Sigmoid colon (tissue), 7 donors: Measurements from ENCODE around the gene ITPR2. TPM values are rescaled to one million over a fixed set of nuclear protein-coding genes. Genes with fewer than 3 reads are reported as not detected.

Experiments
- DNase-seq: peaks from one replicate; pipeline ENCODE4 v3.0.0-alpha.2; 2019
- H3K27ac ChIP-seq, 4 donors: fragments of 200-600 bp; sonication (generic); one replicate each; pipeline ENCODE4 v1.5.1; 2016 to 2019; ENCODE audit warnings: mild to moderate bottlenecking in 1 of 4
- H3K27me3 ChIP-seq, 3 donors: fragments of 200-600 bp; sonication (generic); one replicate each; pipeline ENCODE4 v1.5.1; 2019; ENCODE audit warnings: mild to moderate bottlenecking in 1 of 3
- H3K36me3 ChIP-seq, 4 donors: fragments of 200-600 bp; sonication (generic); one replicate each; pipeline ENCODE4 v1.5.1; 2016 to 2019
- H3K4me1 ChIP-seq, 4 donors: fragments of 200-600 bp; sonication (generic); one replicate each; pipeline ENCODE4 v1.5.1; 2017 to 2019
- H3K4me3 ChIP-seq, 4 donors: fragments of 200-600 bp; sonication (generic); one replicate each; pipeline ENCODE4 v1.5.1; 2017 to 2019; ENCODE audit warnings: mild to moderate bottlenecking in 2 of 4, moderate library complexity in 1 of 4
- H3K9me3 ChIP-seq, 4 donors: fragments of 200-600 bp in 3 of 4; sonication (generic) in 3 of 4; one replicate each; pipeline versions ENCODE4 v1.5.1 to v1.6.1; 2013 to 2019
- EP300 ChIP-seq, 4 donors: sonication (generic); formaldehyde crosslinking; IDR thresholded peaks; one replicate each; pipeline ENCODE4 v1.6.1; 2017; ENCODE audit warnings: antibody characterized with exemption in 4 of 4
- POLR2A ChIP-seq, 2 donors: fragments of 450-650 bp; IDR thresholded peaks; one replicate each; pipeline ENCODE4 v1.6.1; 2016; ENCODE audit warnings: antibody characterized with exemption in 2 of 2, mild to moderate bottlenecking in 2 of 2, moderate library complexity in 2 of 2
- POLR2AphosphoS5 ChIP-seq, 4 donors: sonication (generic); formaldehyde crosslinking; IDR thresholded peaks; one replicate each; pipeline ENCODE4 v1.6.1; 2017; ENCODE audit warnings: antibody characterized with exemption in 4 of 4
- WGBS, 2 donors: extraction: QIAGEN DNeasy Blood & Tissue Kit; methylation state at CpG; one replicate each; pipeline ENCODE4 v1.1.7; 2013; 5-methylcytosine and 5-hydroxymethylcytosine counted together
- intact Hi-C: fragments of 100-400 bp; cut with DNase I; formaldehyde crosslinking; loops from one replicate; pipeline ENCODE4 v1.15.1; 2023
- polyA plus RNA-seq, 3 donors: library from polyadenylated mRNA; stranded (reverse); fragments of 200-250 nt; gene quantifications; one replicate each; pipeline ENCODE4 v1.2.3, GENCODE V29; 2013
- total RNA-seq, 4 donors: library from RNA; depleted of rRNA; stranded (reverse); fragments of >200 nt; gene quantifications; one replicate each; pipeline ENCODE4 v1.1.0, GENCODE V29; 2016
- TF ChIP-seq, protein P1 (sequence below), 4 experiments: fragments of 450-650 bp in 3 of 4; fragments of 200-600 bp in 1 of 4; IDR thresholded peaks; one replicate each; pipeline ENCODE4 v1.5.1; 2016 to 2019; ENCODE audit warnings: antibody characterized with exemption in 4 of 4, mild to moderate bottlenecking in 3 of 4, moderate library complexity in 2 of 4
- donor health status: healthy with polysubstance abuse.
- donor health status: Bipolar disorder and iron deficiency.
- donor health status: healthy.

Gene ITPR2
- total and polyA plus RNA-seq, 7 donors: 1.4 to 78.1 (median 58.9) TPM

GRCh38 chr12:26524862-26525465 lies 308.0 kb downstream of the ITPR2 start:
- Histone ChIP-seq H3K27me3 (no peaks in the 10 kb centered on the region), H3K27ac (peak overlapping the region in 1 of 4 donors; percentile 76), H3K4me1 (peaks cover 0 to 13% (median 6%) of the 10 kb centered on the region in 4 donors), H3K36me3 (no peaks in the 10 kb centered on the region), H3K4me3 (no peak overlapping the region), H3K9me3 (peaks cover 0 to 10% (median 6%) of the 10 kb centered on the region in 4 donors)
- WGBS, 2 donors: 89 to 93% methylated on average over 2 of the region's 2 CpGs
- TF ChIP-seq, protein P1, sequence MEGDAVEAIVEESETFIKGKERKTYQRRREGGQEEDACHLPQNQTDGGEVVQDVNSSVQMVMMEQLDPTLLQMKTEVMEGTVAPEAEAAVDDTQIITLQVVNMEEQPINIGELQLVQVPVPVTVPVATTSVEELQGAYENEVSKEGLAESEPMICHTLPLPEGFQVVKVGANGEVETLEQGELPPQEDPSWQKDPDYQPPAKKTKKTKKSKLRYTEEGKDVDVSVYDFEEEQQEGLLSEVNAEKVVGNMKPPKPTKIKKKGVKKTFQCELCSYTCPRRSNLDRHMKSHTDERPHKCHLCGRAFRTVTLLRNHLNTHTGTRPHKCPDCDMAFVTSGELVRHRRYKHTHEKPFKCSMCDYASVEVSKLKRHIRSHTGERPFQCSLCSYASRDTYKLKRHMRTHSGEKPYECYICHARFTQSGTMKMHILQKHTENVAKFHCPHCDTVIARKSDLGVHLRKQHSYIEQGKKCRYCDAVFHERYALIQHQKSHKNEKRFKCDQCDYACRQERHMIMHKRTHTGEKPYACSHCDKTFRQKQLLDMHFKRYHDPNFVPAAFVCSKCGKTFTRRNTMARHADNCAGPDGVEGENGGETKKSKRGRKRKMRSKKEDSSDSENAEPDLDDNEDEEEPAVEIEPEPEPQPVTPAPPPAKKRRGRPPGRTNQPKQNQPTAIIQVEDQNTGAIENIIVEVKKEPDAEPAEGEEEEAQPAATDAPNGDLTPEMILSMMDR (IDR thresholded peaks at IDR 0.05): peak in 3 of 4 experiments; percentile 32 to 49 (median 43)
- TF ChIP-seq POLR2A (IDR thresholded peaks at IDR 0.05) (no peak), POLR2AphosphoS5 (IDR thresholded peaks at IDR 0.05) (no peak), EP300 (IDR thresholded peaks at IDR 0.05) (no peak)
- intact Hi-C loops: loop anchor here (5.0 kb wide), 2 partner anchors 398 to 413 kb away; partner anchors contain the start of gene BHLHE41
- DNase-seq: no peak

DNA sequence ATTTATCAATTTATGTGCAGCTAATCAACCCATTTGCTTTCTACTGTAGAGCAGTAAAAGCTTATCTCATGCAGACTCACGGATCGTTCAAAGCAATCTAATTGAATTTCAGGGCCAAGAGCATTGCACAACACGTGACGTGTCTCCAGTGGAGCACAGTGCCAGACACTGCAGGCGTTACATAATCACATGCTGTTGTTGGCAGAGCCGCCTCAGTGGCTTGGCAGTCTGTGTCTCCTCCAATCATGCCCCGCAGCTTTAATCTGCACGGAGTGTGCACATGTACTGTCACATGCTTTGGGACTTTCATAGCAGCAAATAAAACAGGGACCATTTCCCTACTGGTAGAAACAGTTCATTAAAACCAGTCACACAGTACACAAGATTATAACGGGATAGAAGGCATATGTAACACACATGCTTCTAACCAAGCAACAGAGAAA lies 309.3 kb downstream of the ITPR2 start:
- peak overlapping the region; percentile 21 to 76 (median 64) for H3K27ac ChIP-seq
- H3K4me3 ChIP-seq: no peak overlapping the region
- TF ChIP-seq POLR2AphosphoS5 (IDR thresholded peaks at IDR 0.05): peak; percentile 70 to 89 (median 81)
- TF ChIP-seq, protein P1 (IDR thresholded peaks at IDR 0.05): peak in 1 of 4 experiments; percentile 28
- TF ChIP-seq EP300 (IDR thresholded peaks at IDR 0.05): peak in 3 of 4 donors; percentile 4 to 78 (median 76)
- no peak for TF ChIP-seq POLR2A (IDR thresholded peaks at IDR 0.05)
- intact Hi-C loops: loop anchor here (5.0 kb wide), 2 partner anchors 396 to 411 kb away; partner anchors contain the start of gene BHLHE41
- no peaks in the 10 kb centered on the region for H3K36me3 ChIP-seq
- WGBS, 2 donors: 11 to 46% methylated on average over 9 of the region's 9 CpGs
- H3K9me3 ChIP-seq: peaks cover 0 to 10% (median 6%) of the 10 kb centered on the region in 4 donors
- DNase-seq: peak; percentile 97
- H3K27me3 ChIP-seq: no peaks in the 10 kb centered on the region
- H3K4me1 ChIP-seq: peaks cover 0 to 13% (median 6%) of the 10 kb centered on the region in 4 donors

DNA sequence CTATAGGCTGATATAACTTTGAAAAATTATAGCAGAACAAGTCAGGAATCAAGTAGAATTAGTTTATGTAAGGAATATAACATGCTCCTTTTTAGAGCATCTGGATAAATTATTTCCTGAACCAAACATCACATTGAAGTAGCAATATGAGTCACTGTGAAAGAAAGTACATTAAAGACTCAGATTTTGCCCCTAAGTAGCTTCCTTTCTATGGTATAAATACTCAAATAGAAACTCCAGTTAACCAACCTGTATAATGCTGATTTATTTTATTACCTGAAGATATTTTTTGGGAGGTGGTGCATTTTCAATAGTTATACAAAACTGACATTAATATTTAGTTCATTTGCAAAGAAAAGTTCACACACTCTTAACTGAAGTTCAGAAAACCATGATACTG lies 312.1 kb downstream of the ITPR2 start:
- no peak overlapping the region for H3K4me3 ChIP-seq
- DNase-seq: no peak
- TF ChIP-seq, protein P1 (IDR thresholded peaks at IDR 0.05): no peak
- no peak for TF ChIP-seq EP300 (IDR thresholded peaks at IDR 0.05)
- no peak for TF ChIP-seq POLR2AphosphoS5 (IDR thresholded peaks at IDR 0.05)
- no peak for TF ChIP-seq POLR2A (IDR thresholded peaks at IDR 0.05)
- no peak overlapping the region for H3K27ac ChIP-seq
- peaks cover 0 to 13% (median 6%) of the 10 kb centered on the region in 4 donors for H3K4me1 ChIP-seq
- intact Hi-C loops: loop anchor here (5.0 kb wide), 2 partner anchors 394 to 409 kb away; partner anchors contain the start of gene BHLHE41
- no peaks in the 10 kb centered on the region for H3K36me3 ChIP-seq
- H3K27me3 ChIP-seq: no peaks in the 10 kb centered on the region
- peaks cover 0 to 9% (median 3%) of the 10 kb centered on the region in 4 donors for H3K9me3 ChIP-seq

GRCh38 chr12:26520109-26520508 lies 312.9 kb downstream of the ITPR2 start:
- 60 to 78% methylated on average over 1 of the region's 1 CpG for WGBS, 2 donors
- DNase-seq: no peak
- Histone ChIP-seq H3K27me3 (no peaks in the 10 kb centered on the region), H3K27ac (no peak overlapping the region), H3K9me3 (peaks cover 0 to 2% (median 0%) of the 10 kb centered on the region in 4 donors), H3K4me1 (peaks cover 0 to 17% (median 6%) of the 10 kb centered on the region in 4 donors), H3K36me3 (no peaks in the 10 kb centered on the region), H3K4me3 (no peak overlapping the region)
- intact Hi-C loops: loop anchor here (5.0 kb wide), 2 partner anchors 393 to 408 kb away; partner anchors contain the start of gene BHLHE41
- TF ChIP-seq, protein P1 (IDR thresholded peaks at IDR 0.05): no peak
- no peak for TF ChIP-seq POLR2A (IDR thresholded peaks at IDR 0.05)
- TF ChIP-seq POLR2AphosphoS5 (IDR thresholded peaks at IDR 0.05): no peak
